Cerebellar nuclear complex (tissue), 1 donor: Measurements from ENCODE around the gene SUN5.
"Not testable (repeated sequence)": the region's sequence is repeated elsewhere in the genome, so short reads cannot be mapped to it uniquely, and the experiment has no call there.

Experiments used
- DNase-seq, 2 experiments: peaks; one replicate each; lab custom pipeline; 2025; lab: John Stamatoyannopoulos, UW

SUN5 gene

GRCh38 chr20:32965115-32965514 lies 39.1 kb downstream of the SUN5 start:
- no peak for DNase-seq

- no peak for DNase-seq
Measured at GRCh38 chr20:32964575-32964974, 39.7 kb downstream of the SUN5 start.

DNA sequence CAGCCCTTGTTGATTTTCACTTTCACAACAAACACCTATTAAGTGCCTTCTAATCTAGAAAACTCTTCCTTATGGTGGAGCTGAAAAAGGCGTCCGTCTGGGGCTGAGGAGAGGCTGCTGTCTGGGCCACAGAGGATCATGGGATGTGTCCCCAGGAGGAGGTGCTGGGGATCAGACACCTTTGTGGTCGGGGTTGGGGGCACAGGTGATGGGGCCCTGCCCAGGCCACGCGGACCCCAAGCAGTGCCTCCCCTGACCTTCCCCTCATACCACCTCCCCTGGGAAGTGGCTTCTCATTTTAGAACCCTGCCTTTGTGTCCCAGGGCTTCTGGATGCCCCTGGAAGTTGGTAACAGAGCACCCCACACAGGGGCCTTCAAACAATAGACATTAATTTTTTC lies 41.1 kb downstream of the SUN5 start:
- no peak for DNase-seq

DNA sequence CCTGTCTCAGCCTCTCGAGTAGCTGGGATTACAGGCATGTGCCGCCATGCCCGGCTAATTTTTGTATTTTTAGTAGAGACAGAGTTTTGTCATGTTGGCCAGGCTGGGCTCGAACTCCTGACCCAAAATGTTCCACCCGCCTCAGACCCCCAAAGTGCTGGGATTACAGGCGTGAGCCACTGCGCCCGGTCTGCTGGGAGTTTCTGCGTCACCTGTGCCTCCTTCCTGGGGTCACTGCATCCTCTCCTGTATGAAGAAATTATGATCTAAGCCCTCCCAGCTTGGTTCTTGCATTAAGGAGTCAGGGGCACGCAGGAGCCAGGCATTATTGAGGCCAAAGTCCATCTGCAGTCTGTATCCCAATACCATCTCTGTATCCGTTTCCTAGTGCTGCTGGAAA lies 41.6 kb downstream of the SUN5 start:
- not testable (repeated sequence) for DNase-seq

DNA sequence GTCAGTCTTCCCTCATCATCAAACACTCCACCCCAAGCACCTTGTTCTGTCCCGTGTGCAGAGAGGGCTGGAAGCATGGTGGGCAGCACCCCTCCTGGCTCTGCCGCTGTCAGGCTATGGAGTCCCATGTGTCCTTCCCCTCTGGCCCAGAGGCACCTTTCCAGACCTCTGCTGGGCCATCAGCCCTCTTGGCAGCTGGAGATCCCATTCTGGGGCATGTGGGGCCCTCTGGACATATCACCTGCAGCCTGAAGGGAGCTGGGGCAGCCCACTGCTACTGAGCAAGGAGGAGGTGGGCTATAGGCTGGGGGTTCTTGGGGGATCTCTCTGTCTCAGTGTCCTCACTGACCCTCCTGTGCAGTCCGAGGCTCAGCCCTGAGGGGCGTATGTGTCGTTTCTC lies 42.2 kb downstream of the SUN5 start:
- no peak for DNase-seq

GRCh38 chr20:32960849-32961731 lies 43.1 kb downstream of the SUN5 start:
- DNase-seq, result no peak

DNA sequence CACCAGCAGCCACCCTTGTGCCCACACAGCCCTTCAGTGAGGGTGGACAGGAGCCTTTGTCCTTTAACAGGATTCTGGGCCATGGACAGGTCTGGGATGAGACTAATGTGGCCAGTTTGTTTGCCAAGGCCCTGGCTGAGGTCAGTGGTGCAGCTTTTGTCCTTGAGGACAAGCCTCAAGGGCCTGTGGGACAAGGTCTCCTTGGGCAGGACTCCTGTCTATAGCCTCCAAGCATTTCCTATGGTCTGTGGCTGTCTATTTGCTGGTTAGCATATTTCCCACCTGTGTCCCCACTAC lies 44.1 kb downstream of the SUN5 start:
- DNase-seq, result no peak

GRCh38 chr20:32959351-32960221 lies 44.6 kb downstream of the SUN5 start:
- no peak for DNase-seq

- no peak for DNase-seq
Measured at GRCh38 chr20:32958574-32958973, 45.7 kb downstream of the SUN5 start.

DNA sequence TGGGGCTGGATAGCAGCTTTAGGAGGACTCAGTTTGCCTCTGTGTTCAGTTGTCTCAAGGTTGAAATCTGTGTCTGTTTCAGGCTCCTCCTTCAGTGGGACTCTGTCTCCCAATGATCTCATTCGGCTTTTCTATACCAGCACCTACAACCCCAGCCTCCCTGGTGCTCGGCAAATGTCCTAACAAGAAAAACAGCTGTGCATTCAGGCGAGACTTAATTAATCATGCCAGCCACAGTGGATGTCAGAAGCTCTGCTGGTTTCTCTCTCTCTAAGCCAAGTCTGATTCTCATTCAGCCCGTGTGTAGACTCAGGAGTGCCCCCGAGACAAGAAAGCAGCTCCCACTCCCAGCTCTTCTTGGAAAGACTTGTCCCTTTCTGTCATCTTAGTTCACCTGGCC lies 46.8 kb downstream of the SUN5 start:
- DNase-seq, result no peak

DNA sequence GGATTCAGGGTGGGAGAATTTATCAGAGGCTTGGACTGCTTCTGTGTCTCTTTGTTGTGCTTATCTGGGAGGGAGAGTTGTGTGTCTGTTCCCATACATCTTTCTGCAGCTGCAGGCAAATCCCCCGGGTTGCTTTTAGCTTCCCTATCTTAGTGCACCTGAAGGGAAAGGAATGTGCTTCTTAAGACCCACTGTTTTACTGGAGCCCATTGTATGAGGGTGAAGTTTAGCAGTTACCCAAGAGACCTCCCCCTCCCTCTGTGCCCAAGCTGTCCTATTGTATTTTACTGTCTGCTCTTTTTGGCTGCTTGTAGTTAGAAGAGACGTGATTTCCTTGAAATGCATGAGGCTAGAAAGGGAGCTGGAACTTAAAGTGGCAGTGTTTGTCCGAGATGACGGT lies 53.7 kb downstream of the SUN5 start:
- not testable (repeated sequence) for DNase-seq

- no peak for DNase-seq
Measured at GRCh38 chr20:32946629-32947028, 57.6 kb downstream of the SUN5 start.

GRCh38 chr20:32945710-32946221 lies 58.5 kb downstream of the SUN5 start:
- DNase-seq, result no peak

DNA sequence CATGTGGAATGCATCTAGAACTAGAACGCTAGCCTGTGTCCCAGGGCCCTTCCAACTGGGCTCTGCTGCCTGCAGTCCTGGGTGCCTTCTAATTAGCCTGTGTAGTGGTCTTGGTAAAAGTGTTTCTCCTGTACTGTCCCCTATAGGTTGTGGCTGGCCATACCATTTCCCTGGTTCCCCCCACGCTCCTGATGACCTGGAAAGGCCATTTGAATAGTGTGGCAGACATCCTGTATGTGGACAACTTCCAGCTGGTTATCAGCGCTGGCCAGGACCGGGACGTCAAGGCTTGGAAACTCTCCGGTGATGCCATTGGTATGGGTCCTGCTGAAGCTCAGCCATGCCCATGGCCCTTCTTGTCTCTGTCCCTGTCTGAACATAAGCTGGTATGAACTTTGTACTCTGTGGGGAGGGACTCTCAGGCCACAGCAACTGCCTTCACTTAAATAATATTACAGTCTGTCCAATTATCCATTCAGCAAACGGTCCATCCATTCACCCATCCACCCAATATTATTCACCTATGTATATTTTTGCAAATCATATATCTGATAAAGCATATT lies 60.7 kb downstream of the SUN5 start:
- no peak for DNase-seq

- DNase-seq, result no peak
Measured at GRCh38 chr20:32941155-32941885, 62.9 kb downstream of the SUN5 start.

GRCh38 chr20:32934580-32934979 lies 69.7 kb downstream of the SUN5 start:
- no peak for DNase-seq
